Type B pancreatic cell (in vitro differentiated cells): Measurements from ENCODE around the gene LY9. TPM values are rescaled to one million over a fixed set of nuclear protein-coding genes. Genes with fewer than 3 reads are reported as not detected.
A peak's percentile ranks its signal among the peaks of the same experiment; 100 is the strongest.

Source experiments
- DNase-seq: peaks from one replicate; pipeline ENCODE4 v3.0.0; 2021; ENCODE audit warnings: mixed read lengths; ENCODE audit not compliant: unreplicated experiment; ENCODE audit errors: extremely low spot score
- H3K27ac Mint-ChIP-seq: 2 replicates; pipeline ENCODE4 v1.8.0; 2021; ENCODE audit warnings: mild to moderate bottlenecking, mixed read lengths
- H3K27me3 Mint-ChIP-seq: 2 replicates; pipeline ENCODE4 v1.8.0; 2021; ENCODE audit warnings: mixed read lengths
- H3K36me3 Mint-ChIP-seq: 2 replicates; pipeline ENCODE4 v1.8.0; 2021; ENCODE audit warnings: mixed read lengths
- H3K4me1 Mint-ChIP-seq: one replicate; pipeline ENCODE4 v1.8.0; 2021; ENCODE audit warnings: mixed read lengths; ENCODE audit not compliant: unreplicated experiment
- H3K4me3 Mint-ChIP-seq: 2 replicates; pipeline ENCODE4 v1.8.0; 2021; ENCODE audit warnings: mild to moderate bottlenecking, mixed read lengths
- H3K9me3 Mint-ChIP-seq: 2 replicates; pipeline ENCODE4 v1.8.0; 2021; ENCODE audit warnings: mixed read lengths
- total RNA-seq: library from RNA; stranded (reverse); gene quantifications from 2 replicates; pipeline ENCODE4 v1.2.1, GENCODE V29; 2021; ENCODE audit warnings: low replicate concordance
- TF ChIP-seq, protein P1 (sequence below): fragments of 200-600 bp; sonication (generic); conservative IDR thresholded peaks from 2 replicates; pipeline ENCODE4 v1.5.0; 2021; ENCODE audit warnings: antibody characterized with exemption, mild to moderate bottlenecking

LY9 gene
- total RNA-seq, 1 donor from 2014 or later: not detected

DNA sequence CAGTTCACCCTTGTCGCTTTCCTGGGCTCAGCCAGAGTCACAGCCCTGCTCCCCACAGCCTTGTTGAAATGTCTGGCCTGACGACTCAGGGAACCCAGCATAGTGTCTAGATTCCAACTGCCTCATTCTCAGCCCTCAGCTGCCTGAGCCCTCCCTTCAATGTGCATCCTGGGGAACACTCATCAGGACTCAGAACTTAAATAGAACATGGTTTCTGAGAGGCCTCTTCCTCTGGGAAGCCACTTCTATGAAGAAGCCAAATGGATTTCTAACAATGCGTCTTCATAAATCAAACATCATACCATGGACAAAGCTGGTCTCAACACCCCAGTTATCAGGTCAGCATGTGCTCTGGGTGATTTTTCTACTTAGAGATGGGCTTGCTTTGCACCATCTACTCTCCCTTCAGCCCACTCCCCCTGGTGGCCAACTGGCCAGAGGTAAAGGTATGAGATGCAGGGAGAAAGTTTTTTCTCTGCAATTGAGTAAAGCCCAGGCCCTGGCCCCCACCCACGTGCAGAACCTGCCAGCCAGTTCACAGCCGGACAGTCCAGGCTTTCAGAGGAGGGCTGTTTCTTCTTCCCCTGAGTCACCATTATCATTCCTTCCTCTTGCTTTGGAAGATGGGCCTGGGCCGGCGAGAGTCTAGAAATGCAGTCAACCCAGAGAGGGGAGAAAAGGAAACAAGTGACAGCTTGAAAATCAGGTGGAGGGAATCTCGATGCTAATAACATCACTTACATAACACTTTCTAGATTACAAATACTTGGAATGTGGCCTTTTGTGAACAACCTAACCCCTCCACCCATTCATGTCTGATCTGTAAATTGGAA lies 34.6 kb downstream of the LY9 start:
- H3K9me3 Mint-ChIP-seq: peaks cover 5% of the 10 kb centered on the region
- no peak overlapping the region for H3K4me3 Mint-ChIP-seq
- H3K27ac Mint-ChIP-seq: no peak overlapping the region
- H3K36me3 Mint-ChIP-seq: no peaks in the 10 kb centered on the region
- peaks cover 10% of the 10 kb centered on the region for H3K27me3 Mint-ChIP-seq
- peaks cover 6% of the 10 kb centered on the region for H3K4me1 Mint-ChIP-seq
- TF ChIP-seq, protein P1, sequence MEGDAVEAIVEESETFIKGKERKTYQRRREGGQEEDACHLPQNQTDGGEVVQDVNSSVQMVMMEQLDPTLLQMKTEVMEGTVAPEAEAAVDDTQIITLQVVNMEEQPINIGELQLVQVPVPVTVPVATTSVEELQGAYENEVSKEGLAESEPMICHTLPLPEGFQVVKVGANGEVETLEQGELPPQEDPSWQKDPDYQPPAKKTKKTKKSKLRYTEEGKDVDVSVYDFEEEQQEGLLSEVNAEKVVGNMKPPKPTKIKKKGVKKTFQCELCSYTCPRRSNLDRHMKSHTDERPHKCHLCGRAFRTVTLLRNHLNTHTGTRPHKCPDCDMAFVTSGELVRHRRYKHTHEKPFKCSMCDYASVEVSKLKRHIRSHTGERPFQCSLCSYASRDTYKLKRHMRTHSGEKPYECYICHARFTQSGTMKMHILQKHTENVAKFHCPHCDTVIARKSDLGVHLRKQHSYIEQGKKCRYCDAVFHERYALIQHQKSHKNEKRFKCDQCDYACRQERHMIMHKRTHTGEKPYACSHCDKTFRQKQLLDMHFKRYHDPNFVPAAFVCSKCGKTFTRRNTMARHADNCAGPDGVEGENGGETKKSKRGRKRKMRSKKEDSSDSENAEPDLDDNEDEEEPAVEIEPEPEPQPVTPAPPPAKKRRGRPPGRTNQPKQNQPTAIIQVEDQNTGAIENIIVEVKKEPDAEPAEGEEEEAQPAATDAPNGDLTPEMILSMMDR: peak; percentile 79
- peak; percentile 77 for DNase-seq

DNA sequence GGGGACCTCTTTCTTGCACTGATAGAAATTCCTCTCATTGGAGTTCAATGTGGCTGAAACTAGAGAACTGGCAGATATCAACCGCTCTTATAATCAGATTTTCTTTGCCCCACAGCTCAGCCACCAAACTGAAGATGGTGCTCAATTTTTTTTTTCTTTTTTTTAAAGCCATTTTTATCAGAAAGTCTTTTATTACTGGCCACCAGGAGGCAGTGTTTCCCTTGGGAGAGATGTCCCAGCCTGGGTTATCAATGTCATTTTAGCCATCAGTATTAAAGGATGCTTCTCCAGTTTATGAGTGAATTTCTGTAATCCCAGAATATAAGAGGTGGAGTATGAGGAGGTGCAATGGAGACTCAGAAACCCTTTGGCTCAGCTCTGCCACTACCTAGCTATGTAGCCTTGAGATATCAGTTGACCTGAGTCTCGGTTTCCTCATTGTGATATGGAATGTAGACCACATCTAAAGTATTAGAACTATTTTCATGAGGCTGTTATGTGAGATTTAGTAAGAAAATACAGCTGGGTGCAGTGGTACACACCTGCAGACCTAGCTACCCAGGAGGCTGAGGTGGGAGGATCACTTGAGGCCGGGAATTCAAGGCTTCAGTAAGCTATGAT lies 39.1 kb downstream of the LY9 start:
- Mint-ChIP-seq H3K27me3 (peaks cover 7% of the 10 kb centered on the region), H3K27ac (no peak overlapping the region)

DNA sequence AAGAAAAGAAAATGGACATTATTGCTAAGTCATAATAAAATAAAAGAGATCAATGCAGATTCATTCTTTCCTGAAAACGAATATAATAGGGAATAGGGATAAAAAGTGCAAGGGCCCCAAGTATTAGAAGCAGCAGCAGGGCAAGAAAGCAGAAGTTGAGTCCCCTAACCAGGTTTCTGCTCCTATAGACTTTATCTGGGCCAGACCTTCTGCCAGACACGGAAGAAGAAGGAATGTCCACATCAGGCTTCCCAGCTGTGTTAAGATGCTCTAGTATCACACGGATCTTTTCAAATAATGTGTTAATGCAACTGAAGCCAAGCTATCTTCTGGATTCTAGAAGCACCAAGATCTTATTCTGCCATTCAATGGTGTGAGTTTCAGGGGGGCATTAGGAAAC lies 39.8 kb downstream of the LY9 start:
- DNase-seq: no peak
- H3K9me3 Mint-ChIP-seq: no peaks in the 10 kb centered on the region
- peaks cover 4% of the 10 kb centered on the region for H3K27me3 Mint-ChIP-seq
- no peaks in the 10 kb centered on the region for H3K36me3 Mint-ChIP-seq
- no peak overlapping the region for H3K4me3 Mint-ChIP-seq
- no peak overlapping the region for H3K27ac Mint-ChIP-seq
- TF ChIP-seq, protein P1: no peak
- no peaks in the 10 kb centered on the region for H3K4me1 Mint-ChIP-seq

More for the DNA sequence above, 39.1 kb downstream of the LY9 start:
- TF ChIP-seq, protein P1: peak; percentile 80
- H3K4me1 Mint-ChIP-seq: no peaks in the 10 kb centered on the region
- no peaks in the 10 kb centered on the region for H3K36me3 Mint-ChIP-seq
- H3K4me3 Mint-ChIP-seq: no peak overlapping the region
- no peaks in the 10 kb centered on the region for H3K9me3 Mint-ChIP-seq
- no peak for DNase-seq

DNA sequence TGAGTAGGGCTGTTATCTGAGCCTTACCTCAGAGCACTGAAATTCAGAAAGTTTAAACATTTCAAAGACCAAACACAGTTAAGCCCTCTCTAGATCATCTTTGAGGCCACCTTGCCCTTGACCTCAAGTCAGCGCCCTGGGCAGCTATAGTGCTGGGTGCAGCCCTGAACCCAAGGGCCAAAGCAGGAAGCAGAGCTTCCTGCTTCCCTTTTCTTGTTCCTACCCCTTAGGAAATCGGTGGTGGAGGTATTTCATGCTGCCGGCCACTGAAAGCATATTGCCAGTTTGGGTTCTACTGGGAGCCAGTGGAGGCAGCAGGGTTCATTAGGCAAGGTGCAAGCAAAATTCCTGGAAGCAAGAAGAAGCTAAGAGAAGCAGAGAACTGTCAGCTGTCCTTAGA lies 40.6 kb downstream of the LY9 start:
- no peaks in the 10 kb centered on the region for H3K4me1 Mint-ChIP-seq
- H3K36me3 Mint-ChIP-seq: no peaks in the 10 kb centered on the region
- H3K9me3 Mint-ChIP-seq: no peaks in the 10 kb centered on the region
- no peak overlapping the region for H3K27ac Mint-ChIP-seq
- H3K4me3 Mint-ChIP-seq: no peak overlapping the region
- H3K27me3 Mint-ChIP-seq: peaks cover 4% of the 10 kb centered on the region
- no peak for DNase-seq
- TF ChIP-seq, protein P1: no peak

DNA sequence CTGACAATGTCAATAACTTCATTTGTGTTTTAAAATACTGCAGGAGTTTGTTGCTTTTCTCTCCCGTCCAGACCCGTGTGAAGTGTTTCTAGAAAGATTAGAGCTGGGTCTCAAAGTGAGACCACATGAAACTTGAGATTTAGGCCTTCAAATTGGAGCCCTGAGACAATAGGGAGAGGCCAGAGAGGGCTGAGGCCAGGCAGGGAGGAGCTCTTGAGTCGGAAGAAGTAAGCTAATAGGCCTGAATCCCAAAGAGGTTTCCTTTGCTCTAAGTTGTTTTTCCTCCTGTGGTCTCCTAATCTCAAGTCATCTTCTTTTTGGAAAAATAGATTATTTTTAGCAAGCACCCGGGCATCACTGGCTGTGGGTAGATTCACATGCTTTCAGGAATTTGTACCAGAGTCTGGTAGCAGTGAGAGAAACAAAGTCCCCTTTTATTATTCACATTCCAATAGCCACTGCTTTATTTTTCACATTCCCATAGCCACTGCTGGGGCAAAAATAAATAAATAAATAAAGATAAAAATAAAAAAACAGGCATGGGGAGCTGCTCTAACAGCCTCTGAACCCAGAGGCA lies 41.1 kb downstream of the LY9 start:
- DNase-seq: no peak
- no peaks in the 10 kb centered on the region for H3K9me3 Mint-ChIP-seq
- H3K4me3 Mint-ChIP-seq: no peak overlapping the region
- TF ChIP-seq, protein P1: no peak
- H3K36me3 Mint-ChIP-seq: no peaks in the 10 kb centered on the region
- no peaks in the 10 kb centered on the region for H3K4me1 Mint-ChIP-seq
- H3K27me3 Mint-ChIP-seq: peaks cover 4% of the 10 kb centered on the region
- H3K27ac Mint-ChIP-seq: no peak overlapping the region
